K562 (cell line): Measurements from ENCODE around the gene PITPNM1. TPM values are rescaled to one million over a fixed set of nuclear protein-coding genes. Genes with fewer than 3 reads are reported as not detected.

Experiments
- HDAC1 ChIP-seq, 2 experiments: fragments of 450-650 bp; IDR thresholded peaks; 2 replicates each; pipeline ENCODE4 v1.6.1; 2016 to 2017; ENCODE audit warnings: inconsistent platforms in 1 of 2, mild to moderate bottlenecking in 1 of 2, moderate library complexity in 1 of 2
- KDM4B ChIP-seq, 2 experiments: fragments of 450-650 bp in 1 of 2; sonication (generic) in 1 of 2; IDR thresholded peaks; 2 replicates each; pipeline ENCODE4 v1.6.1; 2016 to 2017; ENCODE audit warnings: borderline replicate concordance in 2 of 2, antibody characterized with exemption in 1 of 2, low read depth in 1 of 2, mild to moderate bottlenecking in 1 of 2
- MAZ ChIP-seq, 2 experiments: fragments of 450-650 bp in 1 of 2; sonication (generic) in 1 of 2; formaldehyde crosslinking; IDR thresholded peaks in 1 of 2; conservative IDR thresholded peaks in 1 of 2; 2 replicates each; pipeline versions ENCODE4 v1.4.0 to v1.5.0; 2020; ENCODE audit warnings: mild to moderate bottlenecking in 1 of 2, missing genetic modification reagents in 1 of 2
- MCM5 ChIP-seq: fragments of 450-650 bp; IDR thresholded peaks from 2 replicates; pipeline ENCODE4 v1.6.1; 2016; ENCODE audit warnings: low read depth
- MGA ChIP-seq: fragments of 450-650 bp; IDR thresholded peaks from 2 replicates; pipeline ENCODE4 v1.6.1; 2016; ENCODE audit warnings: mild to moderate bottlenecking, moderate library complexity
- OTX1 ChIP-seq: fragments of 450-650 bp; formaldehyde crosslinking; IDR thresholded peaks from 2 replicates; pipeline ENCODE4 v1.4.0; 2022; ENCODE audit warnings: mild to moderate bottlenecking
- PCBP2 ChIP-seq: fragments of 200-400 bp; formaldehyde crosslinking; IDR thresholded peaks from 2 replicates; pipeline ENCODE4 v1.6.1; 2018; ENCODE audit warnings: low read length, low read depth, mild to moderate bottlenecking, moderate library complexity; ENCODE audit not compliant: poor library complexity, severe bottlenecking
- PHB ChIP-seq: fragments of 250-450 bp; sonication (Bioruptor Pico); IDR thresholded peaks from 2 replicates; pipeline ENCODE4 v1.5.0; 2021
- PTBP1 ChIP-seq: fragments of 200-400 bp; formaldehyde crosslinking; IDR thresholded peaks from 2 replicates; pipeline ENCODE4 v1.6.1; 2017; ENCODE audit warnings: low read depth, low read length
- RFX5 ChIP-seq: IDR thresholded peaks from 2 replicates; pipeline ENCODE4 v1.6.1; 2011; ENCODE audit warnings: low read depth, mild to moderate bottlenecking, improper control_type of control experiment, low read length
- SIN3B ChIP-seq: fragments of 450-650 bp; IDR thresholded peaks from 2 replicates; pipeline ENCODE4 v1.6.1; 2017; ENCODE audit warnings: low read depth, mild to moderate bottlenecking, moderate library complexity
- ZFP1 ChIP-seq: fragments of 450-650 bp; formaldehyde crosslinking; IDR thresholded peaks from 2 replicates; pipeline ENCODE4 v1.4.0; 2020; ENCODE audit warnings: mild to moderate bottlenecking, mixed read lengths
- polyA plus RNA-seq, 8 experiments: library from polyadenylated mRNA; depleted of rRNA in 4 of 8; stranded (reverse) in 5 of 8; unstranded in 3 of 8; fragments of >200 nt; fragmentation: Nextera tagmentation in 2 of 8; fragmentation: Illumina TruSeq in 1 of 8; extraction: Ambion mirVana in 2 of 8; extraction: Trizol in 1 of 8; gene quantifications; 2 replicates each; pipeline versions ENCODE4 v1.2.1 to v1.2.3, GENCODE V29; 2011 to 2014; ENCODE audit warnings: inconsistent platforms in 1 of 8, missing spikeins in 1 of 8
- total RNA-seq, 7 experiments: library from RNA; depleted of rRNA in 6 of 7; stranded (reverse); fragments of >200 nt in 6 of 7; fragmentation: Illumina TruSeq in 2 of 7; extraction: Trizol in 2 of 7; gene quantifications; 2 replicates each; pipeline versions ENCODE4 v1.2.1 to v1.2.3, GENCODE V29; 2011 to 2021; ENCODE audit warnings: low replicate concordance in 1 of 7

Gene PITPNM1
- total and polyA plus RNA-seq, 9 of the 15 experiments (the other 6 are each of a cell fraction or from before 2014, with no cell fraction given), result 0.11 to 53.7 (median 16.0) TPM

GRCh38 chr11:67482827-67483798 lies 22.1 kb downstream of the PITPNM1 start, which contains the start of gene AIP (continued):
- TF ChIP-seq MGA (peak; percentile 100), RFX5 (no peak), KDM4B (IDR thresholded peaks at IDR 0.05; ENCODE audit: borderline replicate concordance in 2 of 2, low read depth in 1 of 2) (no peak; a peak in 1 of 4 replicates), HDAC1 (IDR thresholded peaks at IDR 0.05) (peak in 1 of 2 experiments; percentile 6; a peak in 1 of 4 replicates), MAZ (CRISPR knock-in tag; conservative IDR thresholded peaks at IDR 0.05 in 1 of 2, IDR thresholded peaks at IDR 0.05 in 1 of 2) (peak; percentile 81 to 84; a peak in 3 of 4 replicates), MCM5 (no peak), PHB (CRISPR knock-in tag) (no peak), OTX1 (CRISPR knock-in tag) (no peak), SIN3B (peak; percentile 94), ZFP1 (no peak), PCBP2 (no peak), PTBP1 (no peak)
